Measurements from ENCODE around the gene MYO18B.

Gene MYO18B

GRCh38 chr22:25786165-25786564 lies 44.2 kb downstream of the MYO18B start:
- Histone ChIP-seq H3K4me3 (ENCODE audit: insufficient read depth, low read depth, low read length) (no peak overlapping the region), H3K27ac (ENCODE audit: insufficient read depth, low read depth, low read length, poor library complexity, severe bottlenecking) (no peak overlapping the region), H3K36me3 (ENCODE audit: control insufficient read depth, insufficient read depth, low read length) (no peaks in the 10 kb centered on the region), H3K9me3 (ENCODE audit: control insufficient read depth, low read length) (no peaks in the 10 kb centered on the region), H3K27me3 (ENCODE audit: control insufficient read depth, insufficient read depth, low read length, poor library complexity, severe bottlenecking) (no peaks in the 10 kb centered on the region), H3K4me1 (ENCODE audit: control insufficient read depth, insufficient read depth, low read length) (no peaks in the 10 kb centered on the region)
- 90 to 100% methylated on average over 1 of the region's 1 CpG for WGBS, 2 experiments

- Histone ChIP-seq H3K4me3 (ENCODE audit: insufficient read depth, low read depth, low read length) (no peak overlapping the region), H3K36me3 (ENCODE audit: control insufficient read depth, insufficient read depth, low read length) (no peaks in the 10 kb centered on the region), H3K27me3 (ENCODE audit: control insufficient read depth, insufficient read depth, low read length, poor library complexity, severe bottlenecking) (no peaks in the 10 kb centered on the region), H3K4me1 (ENCODE audit: control insufficient read depth, insufficient read depth, low read length) (no peaks in the 10 kb centered on the region), H3K27ac (ENCODE audit: insufficient read depth, low read depth, low read length, poor library complexity, severe bottlenecking) (no peak overlapping the region), H3K9me3 (ENCODE audit: control insufficient read depth, low read length) (no peaks in the 10 kb centered on the region)
- 86 to 90% methylated on average over 5 of the region's 5 CpGs for WGBS, 2 experiments
Measured at GRCh38 chr22:25791556-25791955, 49.6 kb downstream of the MYO18B start.

GRCh38 chr22:25795478-25795877 lies 53.5 kb downstream of the MYO18B start:
- H3K4me3 ChIP-seq (ENCODE audit: insufficient read depth, low read depth, low read length) = no peak overlapping the region
- H3K9me3 ChIP-seq (ENCODE audit: control insufficient read depth, low read length) = no peaks in the 10 kb centered on the region
- H3K27me3 ChIP-seq (ENCODE audit: control insufficient read depth, insufficient read depth, low read length, poor library complexity, severe bottlenecking) = no peaks in the 10 kb centered on the region
- H3K27ac ChIP-seq (ENCODE audit: insufficient read depth, low read depth, low read length, poor library complexity, severe bottlenecking) = no peak overlapping the region
- no peaks in the 10 kb centered on the region for H3K4me1 ChIP-seq (ENCODE audit: control insufficient read depth, insufficient read depth, low read length)
- WGBS, 2 experiments = 88 to 89% methylated on average over 5 of the region's 5 CpGs
- no peaks in the 10 kb centered on the region for H3K36me3 ChIP-seq (ENCODE audit: control insufficient read depth, insufficient read depth, low read length)

GRCh38 chr22:25797498-25798290 lies 55.7 kb downstream of the MYO18B start:
- Histone ChIP-seq H3K27ac (ENCODE audit: insufficient read depth, low read depth, low read length, poor library complexity, severe bottlenecking) (no peak overlapping the region), H3K36me3 (ENCODE audit: control insufficient read depth, insufficient read depth, low read length) (no peaks in the 10 kb centered on the region), H3K4me1 (ENCODE audit: control insufficient read depth, insufficient read depth, low read length) (no peaks in the 10 kb centered on the region), H3K9me3 (ENCODE audit: control insufficient read depth, low read length) (no peaks in the 10 kb centered on the region), H3K4me3 (ENCODE audit: insufficient read depth, low read depth, low read length) (no peak overlapping the region), H3K27me3 (ENCODE audit: control insufficient read depth, insufficient read depth, low read length, poor library complexity, severe bottlenecking) (no peaks in the 10 kb centered on the region)
- WGBS, 2 experiments = 83 to 86% methylated on average over 22 of the region's 22 CpGs

GRCh38 chr22:25800766-25801165 lies 58.8 kb downstream of the MYO18B start:
- H3K4me3 ChIP-seq (ENCODE audit: insufficient read depth, low read depth, low read length) = no peak overlapping the region
- no peak overlapping the region for H3K27ac ChIP-seq (ENCODE audit: insufficient read depth, low read depth, low read length, poor library complexity, severe bottlenecking)
- 79 to 96% methylated on average over 4 to 5 of the region's 5 CpGs for WGBS, 2 experiments
- no peaks in the 10 kb centered on the region for H3K27me3 ChIP-seq (ENCODE audit: control insufficient read depth, insufficient read depth, low read length, poor library complexity, severe bottlenecking)
- H3K36me3 ChIP-seq (ENCODE audit: control insufficient read depth, insufficient read depth, low read length) = no peaks in the 10 kb centered on the region
- no peaks in the 10 kb centered on the region for H3K9me3 ChIP-seq (ENCODE audit: control insufficient read depth, low read length)
- no peaks in the 10 kb centered on the region for H3K4me1 ChIP-seq (ENCODE audit: control insufficient read depth, insufficient read depth, low read length)

- WGBS, 2 experiments = 82 to 84% methylated on average over 2 of the region's 2 CpGs
- H3K4me1 ChIP-seq (ENCODE audit: control insufficient read depth, insufficient read depth, low read length) = no peaks in the 10 kb centered on the region
- no peak overlapping the region for H3K27ac ChIP-seq (ENCODE audit: insufficient read depth, low read depth, low read length, poor library complexity, severe bottlenecking)
- H3K27me3 ChIP-seq (ENCODE audit: control insufficient read depth, insufficient read depth, low read length, poor library complexity, severe bottlenecking) = no peaks in the 10 kb centered on the region
- no peaks in the 10 kb centered on the region for H3K9me3 ChIP-seq (ENCODE audit: control insufficient read depth, low read length)
- no peaks in the 10 kb centered on the region for H3K36me3 ChIP-seq (ENCODE audit: control insufficient read depth, insufficient read depth, low read length)
- H3K4me3 ChIP-seq (ENCODE audit: insufficient read depth, low read depth, low read length) = no peak overlapping the region
Measured at GRCh38 chr22:25802018-25802417, 60.0 kb downstream of the MYO18B start.

GRCh38 chr22:25804676-25805075 lies 62.7 kb downstream of the MYO18B start:
- Histone ChIP-seq H3K4me3 (ENCODE audit: insufficient read depth, low read depth, low read length) (no peak overlapping the region), H3K27ac (ENCODE audit: insufficient read depth, low read depth, low read length, poor library complexity, severe bottlenecking) (no peak overlapping the region), H3K27me3 (ENCODE audit: control insufficient read depth, insufficient read depth, low read length, poor library complexity, severe bottlenecking) (no peaks in the 10 kb centered on the region), H3K9me3 (ENCODE audit: control insufficient read depth, low read length) (no peaks in the 10 kb centered on the region), H3K36me3 (ENCODE audit: control insufficient read depth, insufficient read depth, low read length) (no peaks in the 10 kb centered on the region), H3K4me1 (ENCODE audit: control insufficient read depth, insufficient read depth, low read length) (no peaks in the 10 kb centered on the region)
- WGBS, 2 experiments = 93 to 95% methylated on average over 6 of the region's 6 CpGs

GRCh38 chr22:25806579-25806978 lies 64.6 kb downstream of the MYO18B start:
- Histone ChIP-seq H3K27ac (ENCODE audit: insufficient read depth, low read depth, low read length, poor library complexity, severe bottlenecking) (no peak overlapping the region), H3K36me3 (ENCODE audit: control insufficient read depth, insufficient read depth, low read length) (no peaks in the 10 kb centered on the region), H3K9me3 (ENCODE audit: control insufficient read depth, low read length) (no peaks in the 10 kb centered on the region), H3K27me3 (ENCODE audit: control insufficient read depth, insufficient read depth, low read length, poor library complexity, severe bottlenecking) (no peaks in the 10 kb centered on the region), H3K4me1 (ENCODE audit: control insufficient read depth, insufficient read depth, low read length) (no peaks in the 10 kb centered on the region), H3K4me3 (ENCODE audit: insufficient read depth, low read depth, low read length) (no peak overlapping the region)
- 84% methylated on average over 4 of the region's 4 CpGs for WGBS, 2 experiments

GRCh38 chr22:25814685-25815084 lies 72.7 kb downstream of the MYO18B start:
- H3K4me3 ChIP-seq (ENCODE audit: insufficient read depth, low read depth, low read length) = no peak overlapping the region
- no peaks in the 10 kb centered on the region for H3K4me1 ChIP-seq (ENCODE audit: control insufficient read depth, insufficient read depth, low read length)
- no peaks in the 10 kb centered on the region for H3K27me3 ChIP-seq (ENCODE audit: control insufficient read depth, insufficient read depth, low read length, poor library complexity, severe bottlenecking)
- 90 to 100% methylated on average over 1 of the region's 1 CpG for WGBS, 2 experiments
- H3K36me3 ChIP-seq (ENCODE audit: control insufficient read depth, insufficient read depth, low read length) = no peaks in the 10 kb centered on the region
- no peak overlapping the region for H3K27ac ChIP-seq (ENCODE audit: insufficient read depth, low read depth, low read length, poor library complexity, severe bottlenecking)
- H3K9me3 ChIP-seq (ENCODE audit: control insufficient read depth, low read length) = no peaks in the 10 kb centered on the region

GRCh38 chr22:25815561-25815960 lies 73.6 kb downstream of the MYO18B start:
- 89 to 90% methylated on average over 2 of the region's 2 CpGs for WGBS, 2 experiments
- Histone ChIP-seq H3K4me3 (ENCODE audit: insufficient read depth, low read depth, low read length) (no peak overlapping the region), H3K9me3 (ENCODE audit: control insufficient read depth, low read length) (no peaks in the 10 kb centered on the region), H3K4me1 (ENCODE audit: control insufficient read depth, insufficient read depth, low read length) (no peaks in the 10 kb centered on the region), H3K27me3 (ENCODE audit: control insufficient read depth, insufficient read depth, low read length, poor library complexity, severe bottlenecking) (no peaks in the 10 kb centered on the region), H3K36me3 (ENCODE audit: control insufficient read depth, insufficient read depth, low read length) (no peaks in the 10 kb centered on the region), H3K27ac (ENCODE audit: insufficient read depth, low read depth, low read length, poor library complexity, severe bottlenecking) (no peak overlapping the region)
